SK-N-MC (cell line): Measurements from ENCODE around the gene TTC7B.

ENCODE experiments used
- EZH2 ChIP-seq: fragments of 200-600 bp; sonication (generic); IDR thresholded peaks from one replicate; pipeline ENCODE4 v1.6.1; 2017; ENCODE audit warnings: antibody characterized with exemption
- FOXP2 ChIP-seq: optimal IDR thresholded peaks from 2 replicates; pipeline ENCODE3; 2011; ENCODE audit warnings: mild to moderate bottlenecking, moderate library complexity; ENCODE audit not compliant: insufficient read depth; ENCODE audit errors: extremely low read length, control extremely low read depth

DNA sequence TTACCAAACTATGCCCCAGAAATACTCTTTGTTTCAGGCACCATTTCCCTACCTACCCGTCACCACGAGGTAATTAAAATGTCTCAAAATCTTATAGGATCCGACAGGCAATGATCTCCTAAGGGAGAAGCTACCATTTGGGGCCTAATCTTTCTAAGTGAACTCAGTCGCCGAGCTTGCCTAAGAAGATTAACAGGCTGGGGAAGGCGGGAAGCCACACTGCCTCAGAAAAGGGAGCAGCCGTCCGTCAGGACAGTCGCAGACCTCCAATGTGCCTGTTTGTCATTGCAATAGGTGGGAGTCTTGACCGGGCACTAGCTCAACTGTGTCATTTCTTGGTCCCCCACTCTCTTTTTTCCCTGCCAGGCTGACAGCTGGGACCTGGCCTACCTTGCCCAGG, 4.6 kb downstream of the TTC7B start:
- TF ChIP-seq FOXP2 (no peak), EZH2 (no peak)
